ENCODE results near the gene FOSB. TPM values are rescaled to one million over a fixed set of nuclear protein-coding genes. Genes with fewer than 3 reads are reported as not detected.
A peak's percentile ranks its signal among the peaks of the same experiment; 100 is the strongest.

FOSB gene
- total RNA-seq, 1 experiment from 2014 or later, result 0.42 TPM

GRCh38 chr19:45473682-45474605 is 6.1 kb downstream of the FOSB start:
- in situ Hi-C loops (cut with HindIII; ENCODE audit: low pct_unique_long_range_greater_than_20kb, low sequenced_read_pairs), result no loop called here
- DNase-seq (ENCODE audit: low read depth, low spot score), result no peak

GRCh38 chr19:45474606-45475521 is 7.1 kb downstream of the FOSB start:
- DNase-seq (ENCODE audit: low read depth, low spot score), result no peak
- in situ Hi-C loops (cut with HindIII; ENCODE audit: low pct_unique_long_range_greater_than_20kb, low sequenced_read_pairs), result no loop called here

- in situ Hi-C loops (cut with HindIII; ENCODE audit: low pct_unique_long_range_greater_than_20kb, low sequenced_read_pairs), result no loop called here
- no peak for DNase-seq (ENCODE audit: low read depth, low spot score)
Measured at GRCh38 chr19:45475537-45476291, 7.9 kb downstream of the FOSB start.

GRCh38 chr19:45476304-45476703 is 8.5 kb downstream of the FOSB start:
- DNase-seq (ENCODE audit: low read depth, low spot score), result no peak
- in situ Hi-C loops (cut with HindIII; ENCODE audit: low pct_unique_long_range_greater_than_20kb, low sequenced_read_pairs), result no loop called here

- DNase-seq (ENCODE audit: low read depth, low spot score), result no peak
- in situ Hi-C loops (cut with HindIII; ENCODE audit: low pct_unique_long_range_greater_than_20kb, low sequenced_read_pairs), result no loop called here
Measured at GRCh38 chr19:45477186-45477585, 9.4 kb downstream of the FOSB start.

GRCh38 chr19:45477713-45478453 is 10.1 kb downstream of the FOSB start:
- in situ Hi-C loops (cut with HindIII; ENCODE audit: low pct_unique_long_range_greater_than_20kb, low sequenced_read_pairs), result no loop called here
- DNase-seq (ENCODE audit: low read depth, low spot score), result no peak

- in situ Hi-C loops (cut with HindIII; ENCODE audit: low pct_unique_long_range_greater_than_20kb, low sequenced_read_pairs), result no loop called here
- peak; percentile 95 for DNase-seq (ENCODE audit: low read depth, low spot score)
Measured at GRCh38 chr19:45478454-45479238, 10.8 kb downstream of the FOSB start.

GRCh38 chr19:45483033-45483432 is 15.2 kb downstream of the FOSB start:
- DNase-seq (ENCODE audit: low read depth, low spot score), result no peak
- in situ Hi-C loops (cut with HindIII; ENCODE audit: low pct_unique_long_range_greater_than_20kb, low sequenced_read_pairs), result no loop called here

GRCh38 chr19:45484273-45484945 is 16.6 kb downstream of the FOSB start:
- in situ Hi-C loops (cut with HindIII; ENCODE audit: low pct_unique_long_range_greater_than_20kb, low sequenced_read_pairs), result no loop called here
- DNase-seq (ENCODE audit: low read depth, low spot score), result no peak

- in situ Hi-C loops (cut with HindIII; ENCODE audit: low pct_unique_long_range_greater_than_20kb, low sequenced_read_pairs), result no loop called here
- DNase-seq (ENCODE audit: low read depth, low spot score), result peak; percentile 96
Measured at GRCh38 chr19:45485305-45486077, 17.7 kb downstream of the FOSB start.

GRCh38 chr19:45488708-45489107 is 20.9 kb downstream of the FOSB start:
- no peak for DNase-seq (ENCODE audit: low read depth, low spot score)
- in situ Hi-C loops (cut with HindIII; ENCODE audit: low pct_unique_long_range_greater_than_20kb, low sequenced_read_pairs), result no loop called here

GRCh38 chr19:45489216-45489855 is 21.5 kb downstream of the FOSB start:
- DNase-seq (ENCODE audit: low read depth, low spot score), result no peak
- in situ Hi-C loops (cut with HindIII; ENCODE audit: low pct_unique_long_range_greater_than_20kb, low sequenced_read_pairs), result no loop called here

GRCh38 chr19:45492137-45492626 is 24.4 kb downstream of the FOSB start:
- DNase-seq (ENCODE audit: low read depth, low spot score), result no peak
- in situ Hi-C loops (cut with HindIII; ENCODE audit: low pct_unique_long_range_greater_than_20kb, low sequenced_read_pairs), result no loop called here

- peak; percentile 70 for DNase-seq (ENCODE audit: low read depth, low spot score)
- in situ Hi-C loops (cut with HindIII; ENCODE audit: low pct_unique_long_range_greater_than_20kb, low sequenced_read_pairs), result no loop called here
Measured at GRCh38 chr19:45492627-45493470, 25.1 kb downstream of the FOSB start.

Data from SK-MEL-5 (cell line).